Measurements from ENCODE around the gene ADCY5. TPM values are rescaled to one million over a fixed set of nuclear protein-coding genes. Genes with fewer than 3 reads are reported as not detected.

The ADCY5 gene
- total RNA-seq, 2 donors from 2014 or later = 5.6 to 7.8 TPM

DNA sequence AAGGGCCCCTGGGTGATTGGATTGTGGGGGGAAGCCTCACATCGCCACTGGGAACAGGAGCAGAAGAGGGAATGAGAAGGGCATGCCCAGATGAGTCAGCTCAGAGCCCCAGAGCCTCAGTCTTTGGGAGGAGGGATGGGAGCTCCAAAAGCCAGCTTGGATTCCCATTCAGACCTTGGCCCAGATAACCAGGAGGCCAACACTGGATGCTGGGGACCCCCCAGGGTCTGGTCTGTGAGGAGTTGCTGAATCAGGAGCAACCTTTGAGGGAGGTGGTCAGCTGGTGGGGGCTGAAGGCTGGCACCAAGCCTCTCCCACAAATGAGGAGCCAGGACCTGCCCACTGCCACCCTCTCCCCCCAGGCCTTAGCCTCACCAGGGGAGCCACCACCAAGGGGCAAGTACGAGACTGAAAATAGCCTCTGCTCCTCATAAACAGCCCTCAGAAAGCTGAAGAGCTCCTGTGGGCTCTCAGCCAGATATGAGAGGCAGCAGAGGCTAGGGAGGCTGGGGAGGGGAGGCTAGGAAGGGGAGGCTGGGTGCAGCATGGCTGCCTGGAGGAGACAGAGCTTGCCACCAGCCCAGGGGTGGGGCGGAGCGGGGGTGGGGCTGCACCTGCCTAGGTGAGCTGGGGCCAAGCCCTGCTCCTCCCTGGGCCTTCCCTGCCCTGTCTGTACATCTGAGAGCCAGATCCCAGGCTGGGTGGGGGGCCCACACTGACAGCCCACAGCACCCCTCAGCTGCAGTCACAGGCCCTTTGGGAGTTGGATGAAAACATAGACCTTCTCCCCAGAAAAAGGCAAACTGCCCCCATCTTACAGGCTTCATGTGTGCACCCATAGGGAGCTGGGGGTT is 147.3 kb downstream of the ADCY5 start:
- intact Hi-C loops (cut with DNase I) = no loop called here
- TF ChIP-seq, protein P1, sequence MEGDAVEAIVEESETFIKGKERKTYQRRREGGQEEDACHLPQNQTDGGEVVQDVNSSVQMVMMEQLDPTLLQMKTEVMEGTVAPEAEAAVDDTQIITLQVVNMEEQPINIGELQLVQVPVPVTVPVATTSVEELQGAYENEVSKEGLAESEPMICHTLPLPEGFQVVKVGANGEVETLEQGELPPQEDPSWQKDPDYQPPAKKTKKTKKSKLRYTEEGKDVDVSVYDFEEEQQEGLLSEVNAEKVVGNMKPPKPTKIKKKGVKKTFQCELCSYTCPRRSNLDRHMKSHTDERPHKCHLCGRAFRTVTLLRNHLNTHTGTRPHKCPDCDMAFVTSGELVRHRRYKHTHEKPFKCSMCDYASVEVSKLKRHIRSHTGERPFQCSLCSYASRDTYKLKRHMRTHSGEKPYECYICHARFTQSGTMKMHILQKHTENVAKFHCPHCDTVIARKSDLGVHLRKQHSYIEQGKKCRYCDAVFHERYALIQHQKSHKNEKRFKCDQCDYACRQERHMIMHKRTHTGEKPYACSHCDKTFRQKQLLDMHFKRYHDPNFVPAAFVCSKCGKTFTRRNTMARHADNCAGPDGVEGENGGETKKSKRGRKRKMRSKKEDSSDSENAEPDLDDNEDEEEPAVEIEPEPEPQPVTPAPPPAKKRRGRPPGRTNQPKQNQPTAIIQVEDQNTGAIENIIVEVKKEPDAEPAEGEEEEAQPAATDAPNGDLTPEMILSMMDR (IDR thresholded peaks at IDR 0.05) = no peak
- no peak for DNase-seq
- H3K9ac ChIP-seq (ENCODE audit: low read depth in 2 of 2, low read length in 2 of 2) = no peak overlapping the region
- H3K27me3 ChIP-seq = no peaks in the 10 kb centered on the region
- H3K4me3 ChIP-seq = no peak overlapping the region
- no peaks in the 10 kb centered on the region for H3K9me3 ChIP-seq
- H3K4me1 ChIP-seq = no peaks in the 10 kb centered on the region
- H3K36me3 ChIP-seq = no peaks in the 10 kb centered on the region
- H3K27ac ChIP-seq = no peak overlapping the region

GRCh38 chr3:123300583-123300982 is 148.3 kb downstream of the ADCY5 start:
- Histone ChIP-seq H3K9ac (ENCODE audit: low read depth in 2 of 2, low read length in 2 of 2) (no peak overlapping the region), H3K4me1 (no peaks in the 10 kb centered on the region), H3K4me3 (no peak overlapping the region), H3K27me3 (no peaks in the 10 kb centered on the region), H3K36me3 (no peaks in the 10 kb centered on the region), H3K27ac (no peak overlapping the region), H3K9me3 (no peaks in the 10 kb centered on the region)
- TF ChIP-seq, protein P1 (IDR thresholded peaks at IDR 0.05) = no peak
- intact Hi-C loops (cut with DNase I) = no loop called here
- no peak for DNase-seq

DNA sequence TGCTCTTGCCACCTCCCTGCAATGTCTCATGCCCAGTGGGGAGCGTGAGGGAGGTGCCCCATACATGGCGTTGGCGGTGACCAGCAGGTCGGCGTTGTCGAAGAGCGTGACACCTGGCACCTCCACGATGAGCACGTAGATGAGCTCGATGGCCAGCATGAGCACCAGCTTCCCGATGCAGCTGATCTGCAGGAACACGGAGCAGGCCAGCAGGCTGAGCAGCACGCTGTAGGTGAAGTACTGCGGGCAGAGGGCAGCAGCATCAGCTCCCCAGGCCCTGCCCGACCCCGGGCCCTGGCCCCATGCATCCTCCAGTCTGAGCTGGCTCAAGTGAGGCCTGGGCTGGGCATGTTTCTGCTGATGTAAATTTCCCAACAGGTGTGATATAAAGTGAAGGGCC is 148.8 kb downstream of the ADCY5 start:
- Histone ChIP-seq H3K4me3 (no peak overlapping the region), H3K9ac (ENCODE audit: low read depth in 2 of 2, low read length in 2 of 2) (no peak overlapping the region), H3K4me1 (no peaks in the 10 kb centered on the region), H3K9me3 (no peaks in the 10 kb centered on the region), H3K27me3 (no peaks in the 10 kb centered on the region), H3K27ac (no peak overlapping the region), H3K36me3 (no peaks in the 10 kb centered on the region)
- TF ChIP-seq, protein P1 (IDR thresholded peaks at IDR 0.05) = no peak
- DNase-seq = no peak
- intact Hi-C loops (cut with DNase I) = no loop called here

GRCh38 chr3:123299581-123299980 is 149.3 kb downstream of the ADCY5 start:
- intact Hi-C loops (cut with DNase I) = no loop called here
- no peak for DNase-seq
- Histone ChIP-seq H3K36me3 (no peaks in the 10 kb centered on the region), H3K9me3 (no peaks in the 10 kb centered on the region), H3K27me3 (no peaks in the 10 kb centered on the region), H3K4me3 (no peak overlapping the region), H3K27ac (no peak overlapping the region), H3K4me1 (no peaks in the 10 kb centered on the region), H3K9ac (ENCODE audit: low read depth in 2 of 2, low read length in 2 of 2) (no peak overlapping the region)
- TF ChIP-seq, protein P1 (IDR thresholded peaks at IDR 0.05) = no peak

DNA sequence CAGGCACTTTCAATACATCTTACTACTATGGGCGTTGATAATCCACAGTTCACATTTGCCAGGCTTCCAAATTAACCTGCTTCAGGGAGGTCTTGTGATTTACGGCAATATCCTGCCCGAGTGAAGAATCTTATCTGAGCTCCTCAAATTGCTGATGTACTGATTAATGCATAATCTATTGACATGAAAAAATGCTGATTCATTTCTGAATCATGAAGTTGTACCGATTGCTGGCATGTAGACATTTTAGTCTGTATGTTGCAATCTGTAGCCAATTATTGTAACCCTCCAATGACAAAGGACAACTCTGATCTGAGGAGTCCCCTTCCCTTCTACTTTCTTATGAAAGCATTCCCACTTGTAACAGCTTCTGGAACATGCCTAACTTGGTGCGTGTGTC is 150.0 kb downstream of the ADCY5 start:
- no peak for DNase-seq
- no peaks in the 10 kb centered on the region for H3K36me3 ChIP-seq
- H3K4me3 ChIP-seq = no peak overlapping the region
- no peaks in the 10 kb centered on the region for H3K4me1 ChIP-seq
- no peak overlapping the region for H3K27ac ChIP-seq
- H3K27me3 ChIP-seq = no peaks in the 10 kb centered on the region
- intact Hi-C loops (cut with DNase I) = no loop called here
- H3K9ac ChIP-seq (ENCODE audit: low read depth in 2 of 2, low read length in 2 of 2) = no peak overlapping the region
- no peaks in the 10 kb centered on the region for H3K9me3 ChIP-seq
- TF ChIP-seq, protein P1 (IDR thresholded peaks at IDR 0.05) = no peak
